GM19239 (cell line): ENCODE data around the gene SOX5.
"Not testable (repeated sequence)": the region's sequence is repeated elsewhere in the genome, so short reads cannot be mapped to it uniquely, and the experiment has no call there.

ENCODE experiments used
- DNase-seq: peaks from one replicate; pipeline ENCODE4 v3.0.0; 2011; ENCODE audit warnings: low spot score; ENCODE audit not compliant: insufficient read length
- FAIRE-seq: peaks from 2 replicates; lab custom pipeline; 2011; peaks lifted over from hg19 to GRCh38; lab: Jason Lieb, UNC

Gene SOX5

DNA sequence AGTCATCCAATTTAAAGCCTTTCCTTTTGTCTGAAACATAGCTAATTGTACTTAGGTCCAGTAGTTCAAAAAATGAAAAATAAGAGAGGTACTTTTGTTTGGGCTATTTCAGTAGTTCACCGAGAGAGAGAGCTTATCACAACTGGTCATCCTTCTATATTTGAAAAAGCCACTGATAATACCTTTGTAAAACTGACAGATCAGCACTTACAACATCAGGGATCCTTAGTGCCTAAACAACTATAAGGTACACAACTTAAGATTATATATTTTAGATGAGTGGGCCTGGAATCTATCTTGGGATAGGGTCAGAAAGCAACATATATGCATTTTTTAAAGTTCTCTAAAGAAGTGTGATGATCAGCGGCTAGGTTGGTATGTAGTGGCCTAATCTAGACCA, 97.9 kb downstream of the SOX5 start:
- DNase-seq (no peak), FAIRE-seq (no peak)

DNA sequence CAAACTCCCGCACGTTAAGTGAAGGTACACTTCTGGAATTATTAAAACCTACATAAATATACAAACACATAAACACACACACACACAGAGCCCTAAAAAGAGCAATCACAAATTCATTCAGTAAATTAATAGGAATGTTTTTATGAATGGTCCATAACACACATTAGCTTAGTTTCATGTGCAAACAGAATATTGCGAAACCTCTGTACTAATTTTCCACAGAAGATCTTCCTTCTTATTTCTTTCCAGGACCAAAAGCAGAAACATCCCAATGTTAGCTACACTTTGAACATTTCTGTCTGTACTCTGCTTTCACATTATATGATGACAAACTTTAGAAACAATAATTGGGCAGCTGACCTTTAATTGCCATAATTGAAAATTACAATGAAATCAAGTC, 101.6 kb downstream of the SOX5 start:
- DNase-seq (no peak), FAIRE-seq (no peak)

DNA sequence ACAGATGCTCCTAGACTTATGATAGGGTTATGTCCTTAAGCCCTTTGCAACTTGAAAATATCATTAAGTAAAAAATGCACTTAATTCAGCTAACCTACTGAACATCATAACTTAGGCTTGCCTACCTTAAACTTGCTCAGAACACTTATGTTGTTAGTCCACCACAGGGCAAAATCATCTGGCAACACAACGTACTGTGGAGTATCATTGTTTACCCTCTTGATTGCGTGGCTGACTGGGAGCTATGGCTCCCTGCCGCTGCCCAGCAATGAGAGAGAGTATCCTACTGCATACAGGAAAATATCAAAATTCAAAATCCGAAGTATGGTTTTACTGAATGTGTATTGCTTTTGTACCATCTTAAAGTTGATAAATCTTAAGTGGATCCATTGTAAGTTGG, 105.5 kb downstream of the SOX5 start:
- DNase-seq (no peak), FAIRE-seq (no peak)

GRCh38 chr12:23834076-23834475, 115.4 kb downstream of the SOX5 start:
- FAIRE-seq (no peak), DNase-seq (no peak)

DNA sequence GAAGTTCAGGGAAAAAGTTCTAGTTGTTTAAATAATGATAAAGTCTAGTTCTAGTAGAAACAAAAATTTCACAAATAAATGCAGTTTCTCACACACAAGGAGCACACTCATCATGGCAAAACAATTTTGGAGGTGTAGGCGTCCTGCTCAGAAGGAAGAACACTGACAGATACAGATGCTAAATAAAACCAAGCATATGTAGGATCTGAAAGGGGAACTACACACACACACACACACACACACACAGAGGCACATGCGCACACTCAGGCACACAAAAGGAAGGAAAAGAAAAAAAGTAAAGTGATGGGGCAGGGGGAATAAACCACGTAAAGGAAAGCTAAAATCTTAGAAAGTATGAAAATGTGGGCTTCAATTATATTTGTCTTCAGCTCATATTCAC, 117.7 kb downstream of the SOX5 start:
- DNase-seq (no peak), FAIRE-seq (no peak)

GRCh38 chr12:23830210-23830609, 119.3 kb downstream of the SOX5 start:
- FAIRE-seq (no peak), DNase-seq (no peak)

DNA sequence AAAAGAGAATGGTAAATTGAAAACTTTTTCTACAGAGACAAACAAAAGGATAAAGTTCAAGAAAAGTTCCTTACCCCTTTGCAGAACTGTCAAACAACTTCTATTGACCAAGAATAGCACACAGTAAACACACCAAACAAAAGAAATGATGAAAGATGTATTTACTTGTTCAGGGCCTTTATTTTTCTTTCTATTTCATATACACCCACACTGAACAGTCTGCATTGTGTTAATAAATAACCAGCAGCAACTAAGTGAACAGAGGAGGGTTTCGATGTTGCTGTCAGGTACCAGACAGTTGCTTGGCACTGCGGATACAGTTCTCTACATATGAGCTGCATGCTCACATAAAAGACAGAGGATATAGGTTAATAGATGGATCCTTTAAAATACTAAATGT, 122.1 kb downstream of the SOX5 start:
- DNase-seq (no peak), FAIRE-seq (no peak)

DNA sequence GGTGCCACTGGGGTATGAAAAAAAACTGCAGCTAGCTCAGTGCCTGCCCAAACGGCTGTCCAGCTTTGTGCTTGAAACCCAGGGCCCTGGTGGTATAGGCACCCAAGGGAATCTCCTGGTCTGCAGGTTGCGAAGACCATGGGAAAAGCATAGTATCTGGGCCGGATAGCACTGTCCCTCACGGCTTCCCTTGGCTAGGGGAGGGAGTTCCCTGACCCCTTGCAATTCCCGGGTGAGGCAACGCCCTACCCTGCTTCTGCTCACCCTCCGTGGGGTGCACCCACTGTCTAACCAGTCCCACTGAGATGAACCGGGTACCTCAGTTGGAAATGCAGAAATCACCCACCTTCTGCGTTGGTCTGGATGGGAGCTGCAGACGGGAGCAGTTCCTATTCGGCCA, 124.3 kb downstream of the SOX5 start:
- FAIRE-seq = not testable (repeated sequence)

DNA sequence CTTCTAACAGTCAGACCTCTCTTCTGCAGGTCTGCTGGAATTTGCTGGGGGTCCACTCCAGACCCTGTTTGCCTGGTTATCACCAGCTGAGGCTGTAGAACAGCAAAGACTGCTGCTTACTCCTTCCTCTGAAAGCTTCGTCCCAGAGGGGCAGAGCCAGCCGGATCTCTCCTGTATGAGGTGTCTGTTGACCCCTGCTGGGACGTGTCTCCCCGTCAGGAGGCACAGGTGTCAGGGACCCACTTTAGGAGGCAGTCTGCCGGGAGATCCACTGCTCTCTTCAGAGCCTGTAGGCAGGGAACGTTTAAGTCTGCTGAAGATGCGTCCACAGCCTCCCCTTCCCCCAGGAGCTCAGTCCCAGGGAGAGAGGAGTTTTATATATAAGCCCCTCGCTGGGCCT, 125.1 kb downstream of the SOX5 start:
- DNase-seq (no peak), FAIRE-seq (no peak)

More for the DNA sequence above, 124.3 kb downstream of the SOX5 start:
- not testable (repeated sequence) for DNase-seq

DNA sequence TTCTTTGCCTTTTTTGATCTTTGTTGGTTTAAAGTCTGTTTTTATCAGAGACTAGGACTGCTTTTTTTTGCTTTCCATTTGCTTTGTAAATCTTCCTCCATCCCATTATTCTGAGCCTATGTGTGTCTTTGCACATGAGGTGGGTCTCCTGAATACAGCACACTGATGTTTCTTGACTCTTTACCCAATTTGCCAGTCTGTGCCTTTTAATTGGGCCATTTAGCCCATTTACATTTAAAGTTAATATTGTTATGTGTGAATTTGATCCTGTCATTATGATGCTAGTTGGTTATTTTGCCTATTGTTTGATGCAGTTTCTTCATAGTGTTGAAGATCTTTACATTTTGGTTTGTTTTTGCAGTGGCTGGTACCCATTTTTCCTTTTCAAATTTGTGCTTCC, 126.6 kb downstream of the SOX5 start:
- not testable (repeated sequence) for DNase-seq, FAIRE-seq

DNA sequence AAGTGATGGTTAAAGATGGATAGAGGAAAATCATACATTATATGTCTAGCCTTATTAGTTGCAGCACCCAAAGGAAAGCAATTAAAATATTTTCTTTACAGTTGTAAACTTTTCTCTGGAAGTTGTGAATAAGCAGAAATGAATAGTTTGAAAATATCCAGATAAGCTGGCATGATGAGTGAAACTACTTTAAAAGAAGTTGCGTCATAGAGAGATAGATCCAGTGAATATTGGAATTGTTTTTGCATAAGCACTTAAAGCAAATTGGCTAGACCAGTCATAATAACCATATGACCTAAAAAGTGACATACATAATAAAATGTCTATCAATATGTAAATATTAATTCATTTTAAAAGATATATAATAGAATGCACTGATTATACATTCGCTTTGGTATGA, 132.1 kb downstream of the SOX5 start:
- FAIRE-seq (no peak), DNase-seq (no peak)

- DNase-seq (no peak), FAIRE-seq (no peak)
Measured at GRCh38 chr12:23816394-23816851, 133.0 kb downstream of the SOX5 start.

- DNase-seq (no peak), FAIRE-seq (no peak)
Measured at GRCh38 chr12:23815810-23816209, 133.7 kb downstream of the SOX5 start.

DNA sequence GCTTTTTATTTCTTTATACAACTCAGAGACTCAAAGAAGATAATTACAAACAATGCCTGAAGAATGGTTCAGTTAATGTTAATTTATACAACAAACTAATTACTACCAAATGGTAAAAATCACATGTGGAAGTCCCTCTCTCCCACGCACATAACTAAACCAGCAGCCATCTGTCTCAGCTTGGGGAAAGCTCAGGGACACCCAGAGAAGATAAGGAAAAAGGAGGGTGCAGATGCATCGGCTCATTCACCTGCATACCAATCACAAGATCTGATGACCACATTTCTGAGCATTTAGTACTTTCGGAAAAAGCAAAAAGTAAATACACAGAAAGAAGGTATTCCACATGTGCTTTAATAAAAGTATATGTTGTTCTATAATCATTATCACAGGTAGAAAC, 136.3 kb downstream of the SOX5 start:
- FAIRE-seq = no peak
- DNase-seq = no peak

- DNase-seq (no peak), FAIRE-seq (no peak)
Measured at GRCh38 chr12:23810329-23810902, 139.1 kb downstream of the SOX5 start.

DNA sequence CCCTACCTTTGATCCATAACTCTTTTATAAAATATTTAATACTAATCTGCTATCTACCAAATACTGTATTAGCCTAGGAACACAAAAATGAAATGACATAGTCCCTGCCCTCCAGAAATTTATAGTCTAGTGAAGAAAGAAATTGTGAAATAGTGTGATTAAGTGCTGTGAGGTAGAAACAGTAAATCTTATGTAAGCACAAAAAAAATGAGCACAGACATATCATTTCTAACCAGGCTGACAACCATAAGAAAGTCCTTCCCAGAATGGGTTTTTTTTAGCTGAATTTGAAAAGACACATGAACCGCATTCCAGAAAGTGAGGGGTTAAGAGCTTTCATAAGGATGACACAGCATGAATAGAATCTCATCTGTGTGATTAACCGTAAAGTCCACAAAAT, 145.9 kb downstream of the SOX5 start:
- no peak for FAIRE-seq
- no peak for DNase-seq

- no peak for FAIRE-seq
Measured at GRCh38 chr12:23795494-23795893, 154.0 kb downstream of the SOX5 start.

DNA sequence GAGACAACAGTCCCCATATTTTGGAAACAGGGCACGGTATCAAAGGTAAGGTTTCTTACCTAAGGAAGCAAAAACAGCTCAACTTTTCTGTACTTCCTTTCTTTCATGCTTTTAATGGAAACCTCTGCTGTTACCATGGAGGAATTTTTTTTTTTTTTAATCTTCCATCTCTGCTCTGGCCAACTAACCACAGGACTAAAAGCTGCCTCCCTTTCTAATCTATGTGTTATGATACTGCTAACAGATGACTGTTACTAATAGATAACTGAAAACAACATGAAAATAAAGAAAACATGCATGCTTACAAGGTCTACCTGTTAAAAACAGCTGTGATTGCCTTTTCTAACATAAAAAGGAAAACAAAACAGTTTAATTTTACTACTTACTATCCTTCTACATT, 168.4 kb downstream of the SOX5 start:
- DNase-seq (no peak), FAIRE-seq (no peak)

More at GRCh38 chr12:23795494-23795893, 154.0 kb downstream of the SOX5 start:
- DNase-seq = no peak

DNA sequence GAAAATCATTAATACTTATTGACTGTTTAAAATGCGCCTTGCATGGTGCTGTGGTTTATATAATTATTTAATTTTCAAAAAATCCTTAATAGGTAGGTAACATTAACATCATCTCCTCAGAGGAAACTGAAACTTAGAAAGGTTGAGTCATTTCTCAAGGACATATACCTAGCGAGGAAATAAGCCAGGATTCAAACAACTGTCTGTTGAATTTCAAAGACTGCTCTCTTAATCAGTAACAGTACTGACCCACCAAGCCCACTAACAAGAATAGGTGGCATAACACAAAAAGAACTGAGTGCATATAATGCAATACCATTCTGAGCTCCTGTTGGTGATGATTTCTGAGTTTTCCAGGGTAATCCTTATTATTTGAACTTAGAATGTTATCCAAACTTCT, 174.3 kb downstream of the SOX5 start:
- DNase-seq = no peak
- no peak for FAIRE-seq

GRCh38 chr12:23771240-23771949, 178.1 kb downstream of the SOX5 start:
- no peak for DNase-seq
- no peak for FAIRE-seq

- FAIRE-seq (no peak), DNase-seq (no peak)
Measured at GRCh38 chr12:23770202-23770938, 179.1 kb downstream of the SOX5 start.
